GM12892 (cell line): ENCODE measurements around the gene USP15.
A peak's percentile ranks its signal among the peaks of the same experiment; 100 is the strongest.

ENCODE experiments used
- DNase-seq: peaks from one replicate; pipeline ENCODE4 v3.0.0; 2011; ENCODE audit not compliant: insufficient read length
- FAIRE-seq: peaks from 2 replicates; lab custom pipeline; 2011; peaks lifted over from hg19 to GRCh38; lab: Jason Lieb, UNC
- POLR2A ChIP-seq: IDR thresholded peaks from 2 replicates; pipeline ENCODE4 v1.6.1; 2011; ENCODE audit warnings: low read depth, low read length, control low read depth
- POLR2AphosphoS5 ChIP-seq: IDR thresholded peaks from 2 replicates; pipeline ENCODE4 v1.6.1; 2011; ENCODE audit warnings: low read depth, low read length, control low read depth
- TAF1 ChIP-seq: IDR thresholded peaks from 2 replicates; pipeline ENCODE4 v1.6.1; 2011; ENCODE audit warnings: low read depth, mild to moderate bottlenecking, control low read depth, low read length, borderline replicate concordance

The USP15 gene

GRCh38 chr12:62270872-62271271 lies 10.7 kb downstream of the USP15 start:
- no peak for FAIRE-seq
- no peak for DNase-seq
- TF ChIP-seq POLR2AphosphoS5 (no peak), TAF1 (no peak), POLR2A (no peak)

GRCh38 chr12:62272936-62273552 lies 12.8 kb downstream of the USP15 start:
- TF ChIP-seq POLR2AphosphoS5 (no peak), POLR2A (no peak), TAF1 (no peak)
- no peak for DNase-seq
- peak; percentile 36 for FAIRE-seq

DNA sequence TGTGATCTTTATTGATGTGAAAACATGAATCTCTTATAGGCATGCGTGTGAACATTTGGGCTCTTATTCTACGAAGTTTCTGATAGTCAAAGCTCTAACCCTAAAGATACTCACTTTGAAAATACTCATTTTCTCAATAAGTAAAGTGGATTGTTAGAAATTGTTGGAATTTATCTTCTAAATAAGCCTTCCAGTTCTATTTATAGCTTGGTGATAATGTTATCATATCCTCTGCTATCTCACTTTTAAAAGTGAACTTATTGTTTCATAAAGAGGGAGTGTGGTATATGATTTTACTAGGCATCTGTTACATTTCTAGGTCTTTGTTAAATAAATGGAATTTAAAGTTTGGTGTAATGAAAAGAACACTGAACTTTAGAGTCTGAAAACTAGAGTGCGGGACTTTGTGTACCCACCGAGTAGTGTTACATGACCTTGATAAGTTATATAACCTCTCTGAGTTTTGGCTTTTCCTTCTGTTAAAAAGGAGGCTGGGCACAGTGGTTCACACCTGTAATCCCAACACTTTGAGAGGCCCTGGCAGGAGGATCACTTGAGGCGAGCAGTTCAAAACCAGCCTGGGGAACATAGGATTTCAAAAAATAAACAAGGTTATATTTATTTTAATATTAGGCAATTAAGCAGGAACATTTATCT lies 13.6 kb downstream of the USP15 start:
- TF ChIP-seq TAF1: no peak
- no peak for TF ChIP-seq POLR2A
- TF ChIP-seq POLR2AphosphoS5: no peak
- DNase-seq (no peak), FAIRE-seq (no peak)

DNA sequence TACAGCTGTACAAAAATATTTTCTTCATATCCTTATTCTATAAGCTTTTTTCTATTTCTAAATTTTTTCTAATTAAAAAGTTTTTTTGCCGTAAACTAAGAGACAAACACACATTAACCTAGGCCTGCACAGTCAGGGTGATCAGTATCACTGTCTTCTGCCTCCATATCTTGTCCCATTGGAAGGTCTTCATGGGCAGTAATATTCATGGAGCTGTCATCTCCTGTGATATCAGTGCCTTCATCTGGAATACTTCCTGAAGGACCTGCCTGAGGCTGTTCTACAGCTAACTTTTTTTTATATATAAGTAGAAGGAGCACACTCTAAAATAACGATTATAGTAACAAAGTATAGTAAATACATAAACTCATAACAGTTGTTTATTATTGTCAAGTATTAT lies 17.8 kb downstream of the USP15 start:
- DNase-seq (no peak), FAIRE-seq (no peak)
- TF ChIP-seq POLR2AphosphoS5 (no peak), TAF1 (no peak), POLR2A (no peak)

DNA sequence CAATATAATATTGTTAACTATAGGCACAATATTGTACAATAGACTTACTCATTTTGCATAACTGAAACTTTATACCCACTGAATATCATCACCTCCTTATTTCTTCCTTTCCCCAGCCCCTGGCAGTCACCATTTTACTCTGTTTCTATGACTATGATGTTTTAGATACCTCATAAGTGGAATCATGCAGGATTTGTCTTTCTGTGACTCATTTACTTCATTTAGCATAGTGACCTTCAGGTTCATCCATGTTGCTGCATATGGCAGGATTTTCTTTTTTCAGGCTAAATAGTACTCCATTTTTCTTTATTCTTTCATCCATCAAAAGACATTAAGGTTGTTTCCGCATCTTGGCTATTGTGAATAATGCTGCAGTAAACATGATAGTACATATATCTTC lies 18.9 kb downstream of the USP15 start:
- FAIRE-seq (no peak), DNase-seq (no peak)
- no peak for TF ChIP-seq POLR2A
- no peak for TF ChIP-seq POLR2AphosphoS5
- TF ChIP-seq TAF1: no peak

- TF ChIP-seq POLR2AphosphoS5 (no peak), TAF1 (no peak), POLR2A (no peak)
- DNase-seq (no peak), FAIRE-seq (no peak)
Observed at GRCh38 chr12:62279961-62280360, 19.8 kb downstream of the USP15 start.

GRCh38 chr12:62282057-62282774 lies 22.0 kb downstream of the USP15 start:
- FAIRE-seq: no peak
- no peak for TF ChIP-seq POLR2A
- TF ChIP-seq TAF1: no peak
- TF ChIP-seq POLR2AphosphoS5: no peak

DNA sequence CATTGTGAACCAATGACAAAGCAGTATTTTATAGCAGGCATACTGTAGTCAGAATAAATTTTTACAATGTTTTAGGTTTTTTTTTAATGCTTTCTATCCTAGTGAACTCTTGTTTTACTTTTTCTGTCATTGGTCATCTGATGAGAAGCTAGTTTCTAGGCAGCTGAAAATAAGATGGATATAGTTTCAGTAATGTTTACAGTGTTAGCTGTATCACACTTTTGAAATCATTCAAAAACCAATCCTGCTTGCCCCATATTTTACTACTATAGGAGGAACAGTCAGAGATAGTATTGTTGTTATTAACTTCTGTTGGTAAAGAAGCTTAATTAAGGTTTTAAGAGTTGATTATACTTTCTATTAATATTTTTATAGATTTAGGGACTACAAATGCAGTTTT lies 24.5 kb downstream of the USP15 start:
- FAIRE-seq (no peak), DNase-seq (no peak)
- TF ChIP-seq POLR2A (no peak), TAF1 (no peak), POLR2AphosphoS5 (no peak)

More at GRCh38 chr12:62282057-62282774, 22.0 kb downstream of the USP15 start:
- DNase-seq: no peak

DNA sequence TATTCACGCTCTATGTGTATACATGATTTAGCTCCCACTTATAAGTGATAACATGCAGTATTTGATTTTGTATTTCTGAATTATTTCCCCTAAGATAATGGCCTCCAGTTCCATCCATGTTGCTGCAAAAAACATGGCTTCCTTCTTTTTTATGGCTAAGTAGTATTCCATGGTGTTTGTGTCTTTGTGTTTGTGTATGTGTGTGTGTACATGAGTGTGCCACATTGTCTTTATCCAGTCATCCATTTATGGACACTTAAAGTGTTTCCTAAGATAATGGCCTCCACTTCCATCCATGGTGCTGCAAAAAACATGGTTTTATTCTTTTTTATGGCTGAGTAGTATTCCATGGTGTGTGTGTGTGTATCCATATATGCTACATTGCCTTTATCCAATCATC lies 25.1 kb downstream of the USP15 start:
- TF ChIP-seq POLR2AphosphoS5 (no peak), TAF1 (no peak), POLR2A (no peak)
- DNase-seq (no peak), FAIRE-seq (no peak)

DNA sequence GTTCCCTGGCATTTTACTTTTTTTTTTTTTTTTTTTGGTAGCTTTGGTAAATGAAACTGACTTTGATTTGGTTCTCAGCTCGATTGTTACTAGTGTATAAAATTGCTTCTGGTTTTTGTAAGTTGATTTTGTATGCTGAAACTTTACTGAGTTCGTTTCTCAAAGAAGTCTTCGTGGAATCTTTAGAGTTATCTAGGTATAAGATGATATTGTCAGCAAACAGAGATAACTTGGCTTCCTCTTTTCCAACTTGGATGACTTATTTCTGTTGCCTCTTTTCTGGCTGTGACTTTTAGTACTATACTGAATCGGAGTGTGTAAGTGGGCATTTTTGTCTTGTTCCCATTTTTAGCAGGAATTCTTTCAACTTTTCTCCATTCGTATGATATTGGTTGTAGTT lies 28.1 kb downstream of the USP15 start:
- TF ChIP-seq POLR2A: no peak
- DNase-seq: no peak
- no peak for FAIRE-seq

DNA sequence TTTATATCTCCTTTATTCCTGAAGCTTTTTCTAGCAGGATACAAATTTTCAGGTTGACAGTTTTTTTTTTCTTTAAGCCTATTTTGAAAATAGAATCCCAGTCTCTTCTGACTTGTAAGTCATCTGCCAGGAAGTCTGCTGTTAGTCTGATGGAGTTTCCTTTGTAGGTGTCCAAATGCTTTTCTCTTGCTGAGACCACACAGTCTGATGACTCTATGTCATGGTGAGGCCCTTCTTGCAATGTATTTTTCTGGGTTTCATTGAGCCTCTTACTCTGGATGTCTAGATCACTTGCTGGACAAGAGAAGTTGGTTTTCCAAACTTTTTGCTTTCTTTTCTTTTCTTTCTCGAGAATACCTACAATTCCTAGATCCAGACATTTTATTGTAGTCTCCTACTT lies 30.6 kb downstream of the USP15 start:
- DNase-seq: no peak
- no peak for TF ChIP-seq TAF1
- no peak for TF ChIP-seq POLR2A
- FAIRE-seq: no peak
